Activated T-cell treated with anti-CD3 and anti-CD28 coated beads for 24 hours (primary cell): ENCODE results near the gene ASCC3.

ENCODE experiments used
- DNase-seq: peaks from one replicate; pipeline ENCODE4 v3.0.0-alpha.2; 2020; ENCODE audit warnings: low read depth

Gene ASCC3

DNA sequence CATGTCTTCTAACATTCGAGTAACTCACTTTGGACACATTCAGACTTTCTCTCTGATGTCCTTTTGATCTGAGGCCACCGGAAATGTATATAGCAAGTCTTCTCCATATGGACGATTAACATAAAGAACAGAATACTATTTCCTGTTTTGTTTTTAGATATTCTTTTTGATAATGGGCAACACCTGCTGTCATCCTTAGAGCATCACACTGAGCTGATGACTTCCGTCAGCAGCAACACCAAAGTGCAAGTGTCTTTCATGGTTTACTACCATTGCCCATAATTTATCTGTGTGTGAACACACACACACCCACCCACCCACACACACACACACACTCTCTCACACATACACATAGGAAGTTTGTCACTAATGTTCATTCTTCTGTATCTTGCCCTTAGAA, 303.7 kb downstream of the ASCC3 start:
- no peak for DNase-seq

DNA sequence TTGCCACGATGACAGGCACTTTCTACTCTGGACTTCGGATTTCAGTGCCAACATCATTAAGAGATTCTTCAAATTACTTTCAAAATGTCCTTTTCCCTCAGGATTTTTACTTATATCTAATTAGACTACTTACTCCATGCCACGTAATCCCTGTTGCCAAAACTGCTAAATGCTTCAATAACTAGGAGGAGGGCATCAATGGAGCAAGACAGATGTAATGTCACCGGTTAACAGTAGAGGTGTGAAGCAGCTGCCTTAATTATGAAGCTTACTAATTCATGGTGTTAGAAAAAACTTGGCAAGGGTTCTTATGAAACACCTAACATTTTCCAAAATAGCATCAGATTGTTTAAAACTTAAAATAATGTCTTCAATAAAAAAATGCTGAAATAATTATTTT, 305.2 kb downstream of the ASCC3 start:
- no peak for DNase-seq

DNA sequence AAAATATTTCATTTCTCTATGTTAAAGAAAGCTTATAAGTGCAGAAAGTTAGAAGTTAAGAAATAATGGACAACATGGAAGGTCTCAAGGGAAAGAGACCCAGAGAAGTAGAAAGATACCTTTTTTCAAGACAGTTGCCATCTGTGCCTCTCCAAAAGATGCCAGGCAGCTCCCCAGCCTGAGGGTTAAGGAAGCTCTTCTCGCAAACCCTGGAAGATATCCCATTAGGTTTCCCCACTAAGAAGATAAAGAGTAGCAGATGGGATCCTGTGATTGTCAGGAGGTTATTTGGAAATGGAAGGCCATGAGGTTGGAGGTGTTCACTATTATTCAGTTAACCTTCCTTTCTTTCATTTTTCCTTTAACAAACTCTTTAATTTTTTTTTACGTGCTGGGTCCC, 306.3 kb downstream of the ASCC3 start:
- DNase-seq: no peak

DNA sequence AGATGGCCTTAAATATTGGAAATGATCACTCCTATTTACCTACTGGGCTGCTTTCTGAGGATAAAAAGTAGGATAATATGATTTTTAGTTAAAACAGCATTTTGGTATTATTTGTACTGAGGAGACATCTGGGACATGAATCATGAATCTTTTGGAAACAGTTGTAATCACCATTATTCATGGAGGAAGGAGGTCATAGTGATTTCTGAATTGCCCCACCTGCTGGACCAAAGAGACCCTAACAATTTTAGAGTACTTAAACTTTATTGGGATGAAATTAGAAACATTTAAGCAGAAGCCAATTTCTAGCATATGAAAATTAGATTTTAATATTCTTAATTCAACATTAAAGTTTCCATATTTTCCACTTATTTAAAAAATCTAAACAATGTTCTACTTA, 308.0 kb downstream of the ASCC3 start:
- DNase-seq: no peak

DNA sequence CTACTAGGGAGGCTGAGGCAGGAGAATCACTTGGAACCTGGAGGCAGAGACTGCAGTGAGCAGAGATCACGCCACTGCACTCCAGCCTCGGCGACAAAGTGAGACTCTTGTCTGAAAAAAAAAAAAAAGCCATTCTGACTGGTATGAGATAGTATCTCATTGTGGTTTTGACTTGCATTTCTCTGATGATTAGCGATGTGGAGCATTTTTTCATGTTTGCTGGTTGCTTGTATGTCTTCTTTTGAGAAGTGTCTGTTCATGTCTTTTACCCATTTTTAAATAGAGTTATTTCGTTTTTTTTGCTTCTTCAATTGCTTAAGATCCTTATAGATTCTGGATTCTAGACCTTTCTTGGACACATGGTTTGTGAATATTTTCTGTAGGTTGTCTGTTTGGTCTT, 312.9 kb downstream of the ASCC3 start:
- no peak for DNase-seq

DNA sequence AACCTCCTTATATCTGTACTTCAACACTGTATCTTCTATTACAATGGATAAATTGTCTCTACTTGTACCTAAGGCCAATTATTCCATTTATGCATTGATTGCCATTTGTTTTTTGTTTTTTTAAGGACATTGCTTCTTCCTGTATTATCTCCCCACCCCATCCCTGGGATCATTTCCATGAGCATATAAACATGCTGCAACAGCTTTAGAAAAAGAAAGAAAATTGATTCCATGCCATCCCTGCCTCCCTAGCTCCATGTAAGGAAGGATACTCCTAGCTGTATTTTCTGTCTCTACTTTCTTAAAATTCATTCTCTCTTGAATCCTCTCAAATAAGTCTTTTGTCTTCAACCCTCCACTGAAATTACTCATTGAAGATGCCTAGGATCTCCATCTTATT, 314.6 kb downstream of the ASCC3 start:
- DNase-seq: no peak

DNA sequence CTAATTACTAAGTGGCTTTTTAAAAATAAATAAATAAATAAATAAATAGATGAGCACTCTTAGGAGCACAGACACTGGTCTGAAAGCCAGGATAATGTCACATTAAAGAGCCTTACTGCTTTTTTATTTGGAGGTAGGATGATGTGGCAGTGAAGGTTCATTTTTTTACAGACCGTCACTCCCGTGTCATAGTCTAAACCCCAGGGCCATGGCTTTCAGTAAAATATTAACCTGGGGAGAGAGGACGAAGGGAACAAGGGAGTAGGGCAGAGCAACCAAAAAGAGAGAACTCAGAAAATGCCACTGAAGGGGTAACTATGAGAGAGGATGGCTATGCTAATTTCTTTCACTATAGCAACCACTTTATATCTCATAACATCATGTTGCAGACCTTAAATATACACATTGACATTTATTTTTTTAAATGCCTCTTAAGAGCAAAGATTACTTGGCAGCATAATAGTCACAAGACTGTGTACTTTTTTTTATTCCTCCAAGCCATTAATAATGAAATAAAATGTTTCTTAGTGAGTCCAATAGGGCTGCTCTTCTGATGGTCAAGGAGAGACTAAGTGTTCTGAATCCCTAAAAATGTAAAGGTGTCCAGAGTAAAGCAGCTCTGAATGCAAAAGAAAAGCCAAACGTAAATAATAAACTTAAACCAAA, 315.6 kb downstream of the ASCC3 start:
- no peak for DNase-seq

DNA sequence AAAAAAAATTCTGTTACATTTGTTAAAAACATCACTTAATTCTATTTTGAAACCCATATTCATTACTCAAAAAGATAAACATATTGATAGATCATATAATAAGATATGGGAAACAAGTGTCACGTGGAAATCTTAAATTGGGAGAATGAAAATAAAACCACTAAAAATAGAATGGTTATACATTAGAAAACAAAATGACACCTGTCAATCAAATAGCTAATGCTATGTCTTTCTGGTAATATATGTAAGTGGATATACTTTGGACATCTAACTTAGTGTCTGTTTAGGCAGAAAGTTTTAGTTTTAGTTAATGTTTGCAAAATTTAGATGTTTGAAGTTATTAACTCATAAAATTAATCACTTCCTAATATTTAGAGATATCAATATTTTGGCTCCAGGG, 321.3 kb downstream of the ASCC3 start:
- DNase-seq: no peak

DNA sequence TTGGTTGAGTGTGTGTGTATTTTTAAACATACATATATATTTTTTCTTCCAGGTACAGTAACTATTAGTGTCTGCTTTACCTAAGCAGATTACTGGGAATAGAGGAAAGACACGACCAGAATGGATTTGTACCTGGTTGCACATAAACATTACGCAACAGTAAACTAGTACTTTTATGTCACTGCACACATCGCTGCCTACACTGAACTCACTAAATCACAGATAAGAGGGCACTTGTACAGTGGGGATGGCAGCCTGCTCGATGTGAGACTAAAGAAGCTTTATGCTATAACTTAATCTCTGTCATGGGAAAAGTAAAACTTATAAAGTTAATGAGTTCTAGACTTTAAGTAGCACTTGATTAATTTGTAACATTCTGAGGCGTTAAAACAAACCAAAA, 326.9 kb downstream of the ASCC3 start:
- no peak for DNase-seq

DNA sequence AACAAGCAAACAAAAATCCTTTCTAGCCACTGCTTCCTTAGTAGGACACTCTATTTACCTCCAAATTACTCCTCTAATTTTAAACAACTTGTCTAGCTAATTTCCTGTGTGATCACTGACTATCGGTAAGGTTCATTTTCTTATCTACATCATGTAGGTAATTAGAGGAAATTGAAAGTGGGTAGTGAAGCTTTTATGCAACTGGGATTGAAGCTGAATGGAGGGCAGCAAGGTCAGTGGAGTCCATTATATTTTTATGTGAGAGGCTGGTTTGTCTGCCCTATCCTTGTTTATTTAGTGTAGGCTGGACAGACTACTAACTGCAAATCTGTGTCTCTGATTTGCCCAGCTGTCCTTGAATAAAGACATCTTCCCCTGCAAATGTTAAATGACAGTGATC, 327.9 kb downstream of the ASCC3 start:
- DNase-seq: no peak

DNA sequence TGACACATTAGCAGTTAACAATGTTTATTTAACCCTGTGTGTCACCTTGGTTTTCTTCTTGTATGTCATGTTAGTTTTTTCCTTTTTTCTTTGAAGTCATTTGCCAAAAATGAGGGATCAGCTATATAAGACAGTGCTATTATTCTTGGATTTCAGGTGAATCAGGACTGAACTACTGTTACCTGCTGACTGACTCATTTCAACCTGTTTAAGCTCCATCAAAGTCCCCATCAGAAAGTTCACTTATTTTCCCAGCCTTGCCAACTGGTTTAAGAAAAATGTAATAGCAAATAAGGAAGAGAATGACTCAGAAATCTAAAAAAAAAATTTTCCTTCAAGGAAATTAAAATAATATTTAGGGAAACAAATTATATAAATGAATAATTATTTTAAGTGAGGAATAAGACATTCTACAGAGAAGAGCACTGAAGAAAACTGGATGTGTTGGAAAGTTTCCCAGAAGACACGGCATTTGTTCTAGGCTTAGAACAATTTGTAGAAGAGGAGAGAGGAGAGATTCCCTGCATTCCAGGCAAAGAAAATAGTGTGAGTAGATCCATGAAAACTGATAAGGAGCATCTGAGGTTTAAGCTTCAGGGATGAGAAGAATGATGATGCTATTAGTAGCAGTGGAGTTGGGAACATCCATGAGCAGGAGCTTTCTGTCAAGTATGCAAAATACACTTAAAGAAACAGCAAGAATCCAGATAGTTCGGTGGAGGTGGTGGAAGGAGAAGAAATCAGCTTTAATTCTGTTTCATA, 331.5 kb downstream of the ASCC3 start:
- no peak for DNase-seq

DNA sequence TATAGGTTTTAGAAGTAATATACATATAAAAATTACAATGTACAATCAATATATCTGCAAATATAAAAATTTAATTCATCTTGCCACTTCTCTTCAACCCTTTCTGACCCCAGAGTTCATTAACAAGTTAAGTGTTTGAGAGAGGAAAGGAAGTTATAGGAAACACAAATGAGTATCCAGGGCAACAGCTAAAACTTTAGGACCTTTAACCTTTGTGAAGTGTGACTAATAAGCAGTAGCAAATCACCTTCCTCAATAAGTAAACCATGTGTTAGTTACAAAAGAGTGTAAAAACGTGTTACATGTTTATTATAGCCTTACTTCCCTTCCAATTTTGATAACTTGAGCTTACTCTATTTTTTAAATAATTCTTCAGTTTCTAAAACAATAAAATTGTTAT, 343.0 kb downstream of the ASCC3 start:
- DNase-seq: no peak

DNA sequence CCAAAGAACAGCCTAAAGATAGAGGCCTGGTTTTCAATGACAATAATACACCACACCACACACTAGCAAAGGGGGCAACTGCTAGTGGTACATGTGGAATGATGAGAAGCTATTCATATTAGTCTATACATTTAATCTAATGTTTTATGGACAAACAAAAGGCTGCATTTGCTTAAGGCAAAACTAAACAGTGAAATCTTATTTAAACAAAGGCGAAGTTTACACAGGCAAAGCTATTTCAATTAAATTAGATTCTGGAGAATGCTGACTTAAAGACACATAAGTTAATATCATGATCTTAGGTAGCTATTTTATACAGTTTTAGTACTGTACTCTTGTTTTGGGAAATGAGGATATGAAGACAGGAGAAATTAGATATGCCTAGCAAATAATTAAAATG, 362.5 kb downstream of the ASCC3 start:
- DNase-seq: no peak

DNA sequence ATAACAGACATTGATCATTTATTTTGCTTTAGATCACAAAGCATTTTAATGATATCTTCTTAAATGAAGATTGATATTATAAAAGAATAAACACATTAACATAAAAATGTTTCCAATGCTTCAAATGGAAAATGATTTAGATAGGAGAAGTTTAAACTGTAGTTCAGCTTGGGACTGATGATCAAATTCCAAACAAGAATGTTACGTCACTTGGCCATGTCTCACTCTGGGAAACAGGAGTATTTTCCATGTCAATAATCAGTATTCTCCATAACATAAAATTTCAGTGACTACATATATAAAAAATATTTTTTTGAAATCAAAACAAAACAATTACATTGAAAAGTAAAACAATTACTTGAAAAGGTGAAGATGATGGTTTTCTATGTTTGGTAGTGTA, 363.5 kb downstream of the ASCC3 start:
- DNase-seq: no peak

DNA sequence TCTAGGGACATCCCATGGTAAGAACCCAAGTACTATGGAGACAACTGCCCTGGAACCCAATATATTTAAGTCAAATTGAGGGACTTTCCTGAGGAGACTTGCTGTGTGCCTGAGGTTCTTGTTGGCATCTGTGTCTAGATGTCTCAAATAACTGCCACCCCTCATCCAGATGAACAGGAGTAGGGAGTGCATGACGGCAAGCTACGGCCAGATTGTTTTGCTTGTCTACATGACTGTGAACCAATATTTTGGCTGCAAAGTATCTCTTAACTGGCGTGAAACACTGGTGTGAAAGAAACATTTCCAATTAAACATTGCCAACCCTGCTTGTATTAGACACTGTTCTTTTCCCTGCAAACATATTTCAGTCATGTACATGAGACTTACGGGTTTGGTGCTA, 364.0 kb downstream of the ASCC3 start:
- DNase-seq: no peak

DNA sequence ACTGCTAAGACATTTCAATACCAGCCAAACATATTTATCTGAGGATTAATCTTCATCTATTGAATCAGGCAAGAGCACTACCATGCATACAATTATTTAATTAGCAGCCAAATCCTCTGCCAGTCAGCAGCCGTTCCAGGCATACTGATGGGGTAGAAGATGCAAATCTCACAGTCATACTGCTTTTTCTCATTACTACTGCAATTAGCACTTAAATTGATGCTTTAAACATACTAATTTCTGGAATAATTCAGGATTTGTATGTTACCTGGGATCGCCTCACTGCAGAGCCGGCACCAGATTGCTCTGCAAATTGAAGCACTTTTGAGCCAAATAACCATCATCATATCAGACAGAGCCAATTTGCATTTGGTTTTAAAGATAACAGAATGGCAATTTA, 366.5 kb downstream of the ASCC3 start:
- DNase-seq: no peak

DNA sequence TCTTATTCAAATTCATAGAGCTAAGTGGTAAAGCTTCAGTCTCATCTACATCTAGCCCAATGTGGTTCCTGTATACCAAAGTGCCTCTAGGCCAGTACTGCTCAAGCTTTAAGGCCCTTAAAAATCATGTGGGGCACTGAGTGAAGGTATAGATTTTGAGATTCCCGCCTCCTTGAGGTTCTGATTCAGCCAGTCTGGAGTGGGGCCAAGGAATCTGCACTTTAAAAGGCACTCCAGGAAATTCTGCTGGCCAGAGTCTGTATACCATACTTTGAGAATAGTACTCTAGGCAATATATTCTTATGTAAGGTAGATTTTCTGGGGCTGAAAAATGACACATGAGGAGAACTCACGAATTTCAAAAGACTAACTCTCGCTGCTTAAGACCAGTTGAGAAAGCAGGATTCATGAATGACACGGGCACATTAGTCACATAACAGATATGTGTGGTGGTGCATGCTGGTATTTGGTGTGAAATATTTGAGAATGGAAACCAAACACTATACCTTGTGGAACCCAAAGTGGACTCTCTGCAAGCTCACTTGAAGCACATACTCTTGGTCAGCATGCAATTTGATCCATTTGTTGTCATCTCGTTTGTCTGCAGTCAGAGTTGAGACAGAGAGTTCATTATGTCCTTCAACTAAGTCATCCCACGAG, 368.8 kb downstream of the ASCC3 start:
- no peak for DNase-seq

DNA sequence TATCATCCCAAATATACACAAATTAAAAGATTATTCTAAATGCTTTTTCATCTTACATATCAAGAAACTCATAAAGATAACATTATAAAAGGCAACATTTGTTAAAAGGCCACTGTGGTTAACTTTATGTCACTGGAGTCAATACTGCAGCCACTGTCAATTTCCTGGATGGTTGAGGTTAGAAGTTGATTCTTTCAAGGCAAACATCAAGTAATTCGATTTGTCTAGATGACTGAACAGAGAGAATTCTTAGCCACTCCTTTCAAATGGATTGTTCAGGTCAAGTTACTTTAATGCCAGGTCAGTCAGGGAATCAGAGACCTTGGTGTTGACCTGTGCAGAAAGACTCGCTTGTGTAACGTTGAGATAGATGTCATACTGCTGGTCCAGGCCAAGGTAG, 372.0 kb downstream of the ASCC3 start:
- DNase-seq: no peak

DNA sequence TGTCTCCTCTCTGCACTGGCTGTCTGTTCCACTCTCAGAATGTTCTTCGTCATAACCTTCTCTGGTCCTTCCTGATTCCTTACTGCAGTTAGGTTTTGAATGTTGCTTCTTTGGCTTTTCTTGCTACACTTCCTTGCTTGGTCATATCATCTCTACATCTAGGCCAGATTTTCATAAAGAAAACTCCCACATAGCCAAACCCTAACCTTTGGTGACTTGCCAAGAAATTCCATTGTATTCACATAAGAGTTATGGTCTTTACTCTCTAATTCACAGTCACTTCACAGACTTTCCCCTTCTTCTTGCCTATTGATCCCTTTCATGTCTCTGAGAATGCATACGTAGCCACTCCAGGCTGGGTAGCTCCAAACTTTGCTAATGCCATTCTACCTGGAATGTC, 374.5 kb downstream of the ASCC3 start:
- DNase-seq: no peak

DNA sequence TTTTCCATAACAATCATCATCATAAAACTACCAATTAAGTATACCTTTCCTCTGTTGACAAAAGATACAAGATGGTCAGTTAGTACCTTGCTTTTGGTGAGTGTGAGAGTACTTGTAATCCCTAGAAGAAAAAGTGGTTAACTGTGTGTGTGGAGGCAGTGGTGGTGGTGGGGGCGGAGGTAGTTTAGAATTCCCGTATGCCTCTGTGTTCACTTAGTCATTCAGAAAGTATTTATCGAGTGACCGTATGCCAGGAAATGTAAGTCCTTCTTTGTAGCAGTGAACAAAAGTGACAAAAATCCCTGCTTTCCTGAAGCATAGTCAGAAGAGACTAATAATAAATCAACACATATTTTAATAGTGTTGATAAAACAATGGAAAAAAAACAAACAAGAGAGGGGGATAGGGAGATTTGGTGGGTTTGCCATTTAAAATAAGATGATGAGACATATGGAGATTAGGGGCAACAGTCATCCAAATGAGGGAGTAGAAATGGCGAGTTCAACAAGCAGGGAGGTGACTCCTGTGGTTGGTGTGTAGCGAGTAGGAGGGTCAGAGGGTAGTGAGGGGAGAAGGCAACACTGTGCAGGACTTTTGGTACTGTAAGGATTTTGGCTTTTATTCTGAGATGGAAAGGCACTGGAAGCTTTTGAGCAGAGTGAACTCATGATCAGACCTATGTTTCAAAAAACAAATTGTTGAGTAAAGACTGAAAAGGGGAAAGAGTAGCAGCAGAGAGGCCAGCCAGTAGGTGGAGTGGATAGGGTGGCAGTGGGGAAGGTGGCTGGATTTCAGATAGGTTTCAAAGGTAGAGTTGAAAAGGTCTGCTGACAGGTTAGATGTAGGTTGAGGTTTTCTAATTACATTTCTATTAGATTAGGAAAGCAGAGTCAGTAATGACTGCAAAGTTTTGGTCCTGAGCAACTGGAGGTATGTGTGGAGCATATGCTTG, 376.1 kb downstream of the ASCC3 start:
- DNase-seq: no peak

DNA sequence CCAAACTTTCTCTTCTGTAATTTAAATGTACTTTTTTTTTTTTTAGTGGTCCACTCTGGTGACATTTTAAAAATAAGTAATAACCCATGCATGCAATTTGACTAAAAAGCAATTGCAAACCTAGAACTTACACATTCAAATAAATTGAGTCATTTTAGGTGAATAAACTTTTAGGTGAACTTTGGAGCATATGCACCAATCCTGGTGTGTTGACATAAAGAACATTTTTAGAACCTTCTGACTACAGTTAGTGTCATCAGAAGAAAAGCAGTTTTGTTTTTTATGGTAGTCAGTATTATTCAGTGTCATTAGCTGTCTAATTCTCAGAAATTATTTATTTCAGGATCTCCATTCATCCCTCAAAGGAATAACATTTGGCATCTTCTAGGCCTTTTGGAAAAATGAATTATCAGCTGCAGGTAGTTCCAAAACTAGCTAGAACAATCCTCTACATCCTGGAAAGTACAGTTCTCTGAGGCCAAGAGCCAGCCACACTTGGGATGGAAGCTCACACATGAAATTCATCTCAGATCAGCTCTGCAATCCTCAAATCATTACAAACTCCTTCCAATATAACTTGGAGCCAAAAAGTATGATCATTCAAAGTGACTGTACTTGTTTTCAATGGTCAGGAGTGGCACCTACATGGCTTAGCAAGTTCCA, 378.0 kb downstream of the ASCC3 start:
- DNase-seq: no peak
